MCF 10A (cell line): ENCODE data around the gene RBM20. TPM values are rescaled to one million over a fixed set of nuclear protein-coding genes. Genes with fewer than 3 reads are reported as not detected.

Experiments used
- BruUV-seq: library from RNA; stranded (reverse); fragments of 400-500 nt; replicated peaks from 2 replicates; lab custom pipeline; 2021; lab: Mats Ljungman, UMichigan
- CTCF ChIA-PET: fragments of 300-600 bp; sonication (Branson Sonifier 250); formaldehyde crosslinking; extraction: SDS; loops from one replicate; lab custom pipeline; 2021; ENCODE audit warnings: antibody characterized with exemption, inconsistent platforms; lab: Yijun Ruan, JAX
- POLR2A ChIA-PET: fragments of 300-600, 350-650 bp; sonication (Branson Sonifier 250); formaldehyde crosslinking; extraction: SDS; loops from one replicate; lab custom pipeline; 2020; ENCODE audit warnings: antibody characterized with exemption, inconsistent platforms; lab: Yijun Ruan, JAX
- DNase-seq: peaks from one replicate; pipeline ENCODE4 v3.0.0-alpha.2; 2018; ENCODE audit not compliant: unreplicated experiment
- H3K27ac Mint-ChIP-seq: one replicate; pipeline ENCODE4 v1.8.0; 2022; ENCODE audit warnings: mild to moderate bottlenecking, low read depth, mixed read lengths; ENCODE audit not compliant: unreplicated experiment
- H3K27me3 Mint-ChIP-seq: one replicate; pipeline ENCODE4 v1.8.0; 2022; ENCODE audit warnings: mixed read lengths; ENCODE audit not compliant: insufficient read depth, unreplicated experiment
- H3K36me3 Mint-ChIP-seq: one replicate; pipeline ENCODE4 v1.8.0; 2022; ENCODE audit warnings: mild to moderate bottlenecking, moderate library complexity, mixed read lengths; ENCODE audit not compliant: insufficient read depth, unreplicated experiment
- H3K4me1 Mint-ChIP-seq: one replicate; pipeline ENCODE4 v1.8.0; 2022; ENCODE audit warnings: mixed read lengths; ENCODE audit not compliant: insufficient read depth, unreplicated experiment
- H3K4me3 Mint-ChIP-seq: one replicate; pipeline ENCODE4 v1.8.0; 2022; ENCODE audit warnings: mild to moderate bottlenecking, moderate library complexity, mixed read lengths; ENCODE audit not compliant: unreplicated experiment
- H3K9me3 Mint-ChIP-seq: one replicate; pipeline ENCODE4 v1.8.0; 2022; ENCODE audit warnings: mixed read lengths; ENCODE audit not compliant: unreplicated experiment
- CTCF ChIP-seq: fragments of 200-600 bp; IDR thresholded peaks from one replicate; pipeline ENCODE4 v1.8.0; 2022; ENCODE audit warnings: antibody characterized with exemption, mild to moderate bottlenecking; ENCODE audit not compliant: unreplicated experiment
- intact Hi-C: fragments of 100-400 bp; cut with micrococcal nuclease; formaldehyde crosslinking; loops from 2 replicates; pipeline ENCODE4 v1.14.1; 2022
- total RNA-seq: library from RNA; stranded (reverse); gene quantifications from 2 replicates; pipeline ENCODE4 v1.2.3, GENCODE V29; 2022

Gene RBM20
- total RNA-seq, 1 experiment from 2014 or later, result not detected

- Mint-ChIP-seq H3K4me3 (no peak overlapping the region), H3K9me3 (no peaks in the 10 kb centered on the region), H3K4me1 (peaks cover 21% of the 10 kb centered on the region), H3K27me3 (peaks cover 22% of the 10 kb centered on the region), H3K27ac (no peak overlapping the region), H3K36me3 (no peaks in the 10 kb centered on the region)
- TF ChIP-seq CTCF, result no peak
- BruUV-seq, result no TSS peak
- CTCF ChIA-PET, result no interaction called here
- intact Hi-C loops, result no loop called here
- POLR2A ChIA-PET, result no interaction called here
- no peak for DNase-seq
Measured at GRCh38 chr10:110735620-110736027, 91.5 kb downstream of the RBM20 start.

- peaks cover 4% of the 10 kb centered on the region for H3K27me3 Mint-ChIP-seq
- no peak overlapping the region for H3K27ac Mint-ChIP-seq
- H3K36me3 Mint-ChIP-seq, result no peaks in the 10 kb centered on the region
- no peak for TF ChIP-seq CTCF
- no peaks in the 10 kb centered on the region for H3K9me3 Mint-ChIP-seq
- no TSS peak for BruUV-seq
- ChIA-PET CTCF (interaction anchor here (0.6 to 1.3 kb wide), 5 partner anchors 32 to 1099 kb away, joined by 3 to 4 read pairs (median 3); no protein-coding TSS in a partner anchor), POLR2A (interaction anchor here (0.6 kb wide), 1 partner anchor 114 kb away, joined by 3 read pairs; no protein-coding TSS in a partner anchor)
- H3K4me3 Mint-ChIP-seq, result no peak overlapping the region
- H3K4me1 Mint-ChIP-seq, result peaks cover 27% of the 10 kb centered on the region
- no peak for DNase-seq
- intact Hi-C loops, result no loop called here
Measured at GRCh38 chr10:110737886-110738634, 93.9 kb downstream of the RBM20 start.

GRCh38 chr10:110739811-110740271 is 95.7 kb downstream of the RBM20 start:
- DNase-seq, result peak; percentile 18
- no peak overlapping the region for H3K4me3 Mint-ChIP-seq
- H3K27me3 Mint-ChIP-seq, result no peaks in the 10 kb centered on the region
- BruUV-seq, result no TSS peak
- CTCF ChIA-PET, result no interaction called here
- H3K36me3 Mint-ChIP-seq, result no peaks in the 10 kb centered on the region
- TF ChIP-seq CTCF, result no peak
- no peak overlapping the region for H3K27ac Mint-ChIP-seq
- POLR2A ChIA-PET, result interaction anchor here (2.2 kb wide), 1 partner anchor 163 kb away, joined by 6 read pairs; no protein-coding TSS in a partner anchor
- intact Hi-C loops, result no loop called here
- no peaks in the 10 kb centered on the region for H3K9me3 Mint-ChIP-seq
- peaks cover 15% of the 10 kb centered on the region for H3K4me1 Mint-ChIP-seq

GRCh38 chr10:110742801-110743200 is 98.7 kb downstream of the RBM20 start:
- Mint-ChIP-seq H3K36me3 (no peaks in the 10 kb centered on the region), H3K27ac (no peak overlapping the region), H3K27me3 (no peaks in the 10 kb centered on the region), H3K4me3 (no peak overlapping the region), H3K9me3 (no peaks in the 10 kb centered on the region), H3K4me1 (peaks cover 23% of the 10 kb centered on the region)
- BruUV-seq, result no TSS peak
- intact Hi-C loops, result no loop called here
- POLR2A ChIA-PET, result interaction anchor here (0.5 to 1.5 kb wide), 2 partner anchors 11 to 175 kb away, joined by 3 to 4 read pairs; no protein-coding TSS in a partner anchor
- TF ChIP-seq CTCF, result no peak
- no peak for DNase-seq
- CTCF ChIA-PET, result interaction anchor here (0.5 to 1.7 kb wide), 6 partner anchors 70 to 251 kb away, joined by 3 to 7 read pairs (median 4); no protein-coding TSS in a partner anchor
